Measurements from ENCODE around the gene PLSCR4. TPM values are rescaled to one million over a fixed set of nuclear protein-coding genes. Genes with fewer than 3 reads are reported as not detected.

The PLSCR4 gene
- total RNA-seq, 1 experiment from 2014 or later, result 3.5 TPM

GRCh38 chr3:146156095-146156494 lies 94.8 kb downstream of the PLSCR4 start:
- Histone ChIP-seq H3K27me3 (ENCODE audit: control insufficient read depth, insufficient read depth, low read length) (no peaks in the 10 kb centered on the region), H3K4me1 (ENCODE audit: control insufficient read depth, insufficient read depth, low read length) (peaks cover 57% of the 10 kb centered on the region), H3K36me3 (ENCODE audit: control insufficient read depth, insufficient read depth, low read length) (no peaks in the 10 kb centered on the region; the same call in 1 of the 2 replicates), H3K27ac (ENCODE audit: low read length) (peak overlapping the region; percentile 84), H3K4me3 (ENCODE audit: low read depth in 2 of 2, low read length in 2 of 2) (peak overlapping the region; percentile 26 to 51), H3K9me3 (ENCODE audit: control insufficient read depth, insufficient read depth, low read depth, low read length) (no peaks in the 10 kb centered on the region)
- CTCF ChIA-PET, result interaction anchor here (1.0 to 2.0 kb wide), 3 partner anchors 31 to 91 kb away, joined by 3 to 7 read pairs (median 4); no protein-coding TSS in a partner anchor
- BruUV-seq (replicated peaks), result no TSS peak
- in situ Hi-C loops (cut with HindIII; ENCODE audit: low pct_unique_long_range_greater_than_20kb, low sequenced_read_pairs) (no loop called here), intact Hi-C loops (cut with micrococcal nuclease; ENCODE audit: unreplicated experiment) (no loop called here)
- ATAC-seq, result no peak
- POLR2A ChIA-PET, result no interaction called here
- TF ChIP-seq SIN3A (IDR thresholded peaks at IDR 0.05; ENCODE audit: borderline replicate concordance, insufficient read depth, low read depth, low read length) (no peak), CTCF (IDR thresholded peaks at IDR 0.05) (no peak), POLR2AphosphoS5 (IDR thresholded peaks at IDR 0.05; ENCODE audit: low read depth, low read length) (no peak), TCF7L2 (IDR thresholded peaks at IDR 0.05; ENCODE audit: low read depth, low read length) (no peak)
- TF ChIP-seq, protein P1, sequence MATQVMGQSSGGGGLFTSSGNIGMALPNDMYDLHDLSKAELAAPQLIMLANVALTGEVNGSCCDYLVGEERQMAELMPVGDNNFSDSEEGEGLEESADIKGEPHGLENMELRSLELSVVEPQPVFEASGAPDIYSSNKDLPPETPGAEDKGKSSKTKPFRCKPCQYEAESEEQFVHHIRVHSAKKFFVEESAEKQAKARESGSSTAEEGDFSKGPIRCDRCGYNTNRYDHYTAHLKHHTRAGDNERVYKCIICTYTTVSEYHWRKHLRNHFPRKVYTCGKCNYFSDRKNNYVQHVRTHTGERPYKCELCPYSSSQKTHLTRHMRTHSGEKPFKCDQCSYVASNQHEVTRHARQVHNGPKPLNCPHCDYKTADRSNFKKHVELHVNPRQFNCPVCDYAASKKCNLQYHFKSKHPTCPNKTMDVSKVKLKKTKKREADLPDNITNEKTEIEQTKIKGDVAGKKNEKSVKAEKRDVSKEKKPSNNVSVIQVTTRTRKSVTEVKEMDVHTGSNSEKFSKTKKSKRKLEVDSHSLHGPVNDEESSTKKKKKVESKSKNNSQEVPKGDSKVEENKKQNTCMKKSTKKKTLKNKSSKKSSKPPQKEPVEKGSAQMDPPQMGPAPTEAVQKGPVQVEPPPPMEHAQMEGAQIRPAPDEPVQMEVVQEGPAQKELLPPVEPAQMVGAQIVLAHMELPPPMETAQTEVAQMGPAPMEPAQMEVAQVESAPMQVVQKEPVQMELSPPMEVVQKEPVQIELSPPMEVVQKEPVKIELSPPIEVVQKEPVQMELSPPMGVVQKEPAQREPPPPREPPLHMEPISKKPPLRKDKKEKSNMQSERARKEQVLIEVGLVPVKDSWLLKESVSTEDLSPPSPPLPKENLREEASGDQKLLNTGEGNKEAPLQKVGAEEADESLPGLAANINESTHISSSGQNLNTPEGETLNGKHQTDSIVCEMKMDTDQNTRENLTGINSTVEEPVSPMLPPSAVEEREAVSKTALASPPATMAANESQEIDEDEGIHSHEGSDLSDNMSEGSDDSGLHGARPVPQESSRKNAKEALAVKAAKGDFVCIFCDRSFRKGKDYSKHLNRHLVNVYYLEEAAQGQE (IDR thresholded peaks at IDR 0.05; ENCODE audit: insufficient read depth in 1 of 2, low read depth in 2 of 2, low read length in 1 of 2), result no peak
- DNase-seq (ENCODE audit: low read depth, low spot score), result no peak

DNA sequence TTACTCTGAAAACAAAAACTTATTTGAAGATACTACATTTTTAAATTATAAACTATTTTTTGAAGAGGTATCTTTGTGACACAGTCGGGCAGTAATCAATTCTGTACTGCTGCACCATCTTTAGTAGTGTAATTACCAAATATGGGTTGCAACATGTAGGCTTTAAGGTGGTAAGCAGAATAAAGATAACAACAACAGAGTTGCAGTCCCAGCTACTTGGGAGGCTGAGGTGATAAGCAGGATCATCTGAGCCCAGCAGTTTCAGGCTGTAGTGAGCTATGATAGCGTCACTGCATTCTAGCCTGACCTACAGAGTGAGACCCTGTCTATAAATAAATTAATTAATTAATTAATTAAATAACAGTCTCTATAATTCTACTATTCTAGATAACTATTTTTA lies 95.9 kb downstream of the PLSCR4 start:
- H3K9me3 ChIP-seq (ENCODE audit: control insufficient read depth, insufficient read depth, low read depth, low read length), result no peaks in the 10 kb centered on the region
- H3K4me1 ChIP-seq (ENCODE audit: control insufficient read depth, insufficient read depth, low read length), result peaks cover 57% of the 10 kb centered on the region
- ChIA-PET CTCF (interaction anchor here (1.0 kb wide), 1 partner anchor 90 kb away, joined by 3 read pairs; no protein-coding TSS in a partner anchor), POLR2A (no interaction called here)
- no peak for TF ChIP-seq CTCF (IDR thresholded peaks at IDR 0.05)
- no peak for TF ChIP-seq TCF7L2 (IDR thresholded peaks at IDR 0.05; ENCODE audit: low read depth, low read length)
- TF ChIP-seq, protein P1 (IDR thresholded peaks at IDR 0.05; ENCODE audit: insufficient read depth in 1 of 2, low read depth in 2 of 2, low read length in 1 of 2), result no peak
- TF ChIP-seq POLR2AphosphoS5 (IDR thresholded peaks at IDR 0.05; ENCODE audit: low read depth, low read length), result no peak
- TF ChIP-seq SIN3A (IDR thresholded peaks at IDR 0.05; ENCODE audit: borderline replicate concordance, insufficient read depth, low read depth, low read length), result no peak
- H3K27ac ChIP-seq (ENCODE audit: low read length), result no peak overlapping the region
- no peak for ATAC-seq
- intact Hi-C loops (cut with micrococcal nuclease; ENCODE audit: unreplicated experiment), result no loop called here
- BruUV-seq (replicated peaks), result no TSS peak
- no peak overlapping the region for H3K4me3 ChIP-seq (ENCODE audit: low read depth in 2 of 2, low read length in 2 of 2)
- no peaks in the 10 kb centered on the region; the same call in 1 of the 2 replicates for H3K36me3 ChIP-seq (ENCODE audit: control insufficient read depth, insufficient read depth, low read length)
- DNase-seq (ENCODE audit: low read depth, low spot score), result no peak
- in situ Hi-C loops (cut with HindIII; ENCODE audit: low pct_unique_long_range_greater_than_20kb, low sequenced_read_pairs), result no loop called here
- no peaks in the 10 kb centered on the region for H3K27me3 ChIP-seq (ENCODE audit: control insufficient read depth, insufficient read depth, low read length)
